Purkinje cell (primary cell): ENCODE results near the gene TLL1. TPM values are rescaled to one million over a fixed set of nuclear protein-coding genes. Genes with fewer than 3 reads are reported as not detected.

Experiments used
- polyA plus RNA-seq: library from polyadenylated mRNA; unstranded; fragments of >200 nt; fragmentation: Nextera tagmentation; gene quantifications from 2 replicates; pipeline ENCODE4 v1.2.1, GENCODE V29; 2014

The TLL1 gene
- polyA plus RNA-seq = 1.2 and 1.4 TPM in 2 replicates

DNA sequence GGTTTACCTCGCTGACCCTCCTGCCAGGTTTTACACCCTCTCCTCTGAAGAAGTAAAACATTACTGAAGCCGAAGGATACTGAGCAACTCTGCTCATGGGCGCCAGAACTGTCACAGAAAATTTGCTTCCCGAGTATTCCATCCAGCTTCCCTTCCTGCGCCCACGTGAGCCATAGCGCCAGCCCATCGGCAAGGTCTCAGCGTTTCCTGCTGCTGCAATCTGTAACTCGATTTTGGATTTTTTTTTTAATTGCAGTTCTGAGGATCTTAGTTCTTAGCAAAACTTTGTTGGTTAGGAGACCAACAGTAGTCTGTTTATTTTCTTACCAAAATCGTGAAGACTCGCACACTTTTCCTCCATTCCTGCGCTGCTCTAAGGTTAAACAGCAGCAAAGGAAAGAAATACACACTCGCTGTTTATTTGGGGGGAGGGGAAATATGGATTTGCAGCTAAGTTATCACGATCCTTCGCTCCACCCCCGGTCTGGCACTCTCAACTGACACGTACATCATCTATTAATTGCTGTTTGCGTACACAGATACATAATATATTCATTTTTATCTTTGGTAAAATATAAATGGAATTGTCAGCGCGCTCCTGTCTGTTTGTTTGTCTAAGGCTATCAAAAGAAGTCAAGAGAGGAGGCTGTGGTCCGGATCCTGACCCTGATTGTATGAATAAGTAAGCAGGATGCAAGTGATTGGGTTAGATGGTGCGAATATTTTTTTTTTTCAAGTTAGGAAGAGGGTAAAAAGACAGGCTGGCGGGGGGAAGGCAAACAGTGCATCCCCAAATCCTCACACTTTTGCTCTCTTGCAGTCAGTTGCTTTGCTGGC lies at the start of gene TLL1:
TSS of gene TLL1 (plus strand) at position 777 of the 837 bp plus-strand sequence. CDS start 668 bp downstream, outside the sequence.

